Activated CD4-positive, alpha-beta T cell treated with anti-CD3 and anti-CD28 coated beads for 4 hours (primary cell): ENCODE results near the gene MGST3.
A peak's percentile ranks its signal among the peaks of the same experiment; 100 is the strongest.
"Not testable (repeated sequence)": the region's sequence is repeated elsewhere in the genome, so short reads cannot be mapped to it uniquely, and the experiment has no call there.

Source experiments
- DNase-seq, 2 donors: peaks; one replicate each; pipeline ENCODE4 v3.0.0-alpha.2; 2020

Gene MGST3

GRCh38 chr1:165630629-165631341, at the start of gene MGST3:
Gene MGST3, plus strand, starts transcription at chr1:165631234. Its CDS starts 18,614 bp downstream, at chr1:165649848.
- peak; percentile 95 for DNase-seq

DNA sequence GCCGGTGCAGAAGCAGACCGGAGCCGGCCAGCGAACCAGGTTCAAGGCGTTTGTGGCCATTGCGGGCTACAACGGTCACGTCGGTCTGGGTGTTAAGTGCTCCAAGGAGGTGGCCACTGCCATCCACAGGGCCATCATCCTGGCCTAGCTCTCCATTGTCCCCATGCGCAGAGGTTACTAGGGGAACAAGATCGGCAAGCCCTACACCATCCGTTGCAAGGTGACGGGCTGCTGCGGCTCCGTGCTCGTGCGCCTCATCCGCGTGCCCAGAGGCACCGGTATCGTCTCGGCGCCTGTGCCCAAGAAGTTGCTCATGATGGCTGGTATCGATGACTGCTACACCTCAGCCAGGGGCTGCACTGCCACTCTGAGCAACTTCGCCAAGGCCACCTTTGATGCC, 49.1 kb upstream of the MGST3 start:
- no peak for DNase-seq

DNA sequence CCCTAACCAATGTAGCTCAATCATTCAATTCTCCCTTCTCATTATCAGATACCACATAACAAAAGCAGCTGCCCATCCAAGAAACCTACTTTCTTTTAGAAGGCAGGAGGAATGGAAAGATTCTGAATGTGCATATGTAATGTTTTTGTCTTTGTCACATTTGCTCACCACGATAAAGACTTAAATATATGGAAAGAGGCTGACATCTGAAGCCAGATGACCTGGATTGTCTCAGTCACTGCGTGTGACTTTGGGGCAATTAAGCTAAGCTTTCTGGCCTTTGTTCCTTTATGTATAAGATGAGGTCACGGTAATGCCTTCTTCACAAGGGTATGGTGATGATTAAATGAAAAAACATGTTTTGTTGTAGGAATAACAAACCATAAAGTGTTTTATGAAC, 44.6 kb upstream of the MGST3 start:
- DNase-seq: no peak

- DNase-seq: not testable (repeated sequence)
Observed at GRCh38 chr1:165591391-165591790, 39.6 kb upstream of the MGST3 start.

DNA sequence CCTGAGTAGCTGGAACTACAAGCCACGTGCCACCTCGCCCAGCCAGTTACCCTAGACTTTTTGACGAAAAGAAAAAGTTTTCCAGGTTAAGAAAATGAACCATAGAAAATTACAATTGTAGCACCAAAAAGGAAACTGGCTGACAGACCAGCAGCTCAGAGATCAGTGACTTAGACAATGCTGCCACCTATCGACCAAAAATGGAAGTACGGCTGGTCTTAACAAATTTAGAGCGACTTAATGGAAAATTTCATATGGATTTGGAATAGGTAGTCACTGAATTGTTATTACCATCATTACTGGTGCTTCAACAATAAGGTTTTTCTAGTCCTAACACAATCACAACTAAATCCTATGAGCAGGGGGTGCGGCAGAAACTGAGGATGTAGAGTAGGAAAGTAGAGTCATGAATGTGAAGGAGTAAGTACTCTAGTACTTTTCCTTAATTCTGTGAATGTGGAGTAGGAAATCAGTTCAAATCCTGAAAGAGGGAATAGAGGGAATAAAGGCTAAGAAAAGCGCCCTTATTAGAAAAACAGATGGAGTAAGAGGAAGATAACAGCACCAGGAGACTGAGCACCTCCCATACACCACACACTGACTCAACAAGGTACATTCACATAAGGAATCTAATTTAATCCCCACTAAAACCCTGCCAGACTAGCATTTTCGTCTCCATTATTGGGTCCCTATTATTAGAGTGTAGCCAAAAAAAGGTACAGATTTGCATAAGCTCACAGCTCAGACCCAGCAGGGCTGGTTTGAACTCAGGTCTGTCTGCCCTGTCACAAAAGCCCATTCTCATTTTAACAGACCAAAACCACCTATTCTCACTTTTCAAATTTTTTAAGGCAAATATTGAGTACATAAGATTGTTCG, 37.9 kb upstream of the MGST3 start:
- peak; percentile 62 to 83 for DNase-seq

- DNase-seq: no peak
Observed at GRCh38 chr1:165595246-165595938, 35.6 kb upstream of the MGST3 start.

DNA sequence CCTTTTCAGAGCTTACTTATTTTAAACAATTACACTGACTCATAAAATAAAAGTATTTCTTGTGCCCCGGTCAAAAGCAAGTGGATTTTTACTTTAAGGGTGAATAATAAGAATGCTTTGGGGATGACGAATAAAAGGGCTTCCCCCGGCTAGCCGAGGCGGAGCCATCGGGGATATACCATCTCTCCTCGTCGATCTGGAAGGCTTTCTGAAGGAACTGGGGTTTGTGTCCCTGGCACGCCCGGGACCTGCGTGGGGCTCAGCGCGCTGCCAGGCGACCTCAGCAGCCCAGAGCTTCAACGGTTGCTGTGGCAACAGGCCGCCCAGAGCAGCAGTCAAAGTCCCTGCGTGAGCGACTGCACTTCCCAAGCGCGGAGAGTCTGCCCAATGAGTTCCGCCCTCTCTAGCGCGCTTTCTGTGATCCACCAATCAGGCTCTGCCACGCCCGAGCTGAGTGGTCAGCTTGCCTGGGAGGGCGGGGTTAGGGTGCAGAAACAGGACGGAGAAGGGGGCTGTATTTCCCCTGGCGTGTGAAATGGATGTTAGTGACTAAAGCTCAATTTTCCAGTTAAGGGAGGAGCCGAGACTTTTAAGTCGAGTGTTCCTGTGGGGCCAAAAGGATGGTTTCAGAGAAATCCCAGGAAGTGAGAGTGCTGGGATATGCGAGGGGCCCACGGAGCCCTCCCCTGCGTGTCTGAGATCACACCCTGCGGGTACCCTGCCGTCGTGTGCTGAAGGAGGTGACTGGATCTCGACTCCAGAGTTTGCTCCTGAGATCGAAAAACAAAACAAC, 33.0 kb upstream of the MGST3 start:
- peak; percentile 90 to 93 for DNase-seq

DNA sequence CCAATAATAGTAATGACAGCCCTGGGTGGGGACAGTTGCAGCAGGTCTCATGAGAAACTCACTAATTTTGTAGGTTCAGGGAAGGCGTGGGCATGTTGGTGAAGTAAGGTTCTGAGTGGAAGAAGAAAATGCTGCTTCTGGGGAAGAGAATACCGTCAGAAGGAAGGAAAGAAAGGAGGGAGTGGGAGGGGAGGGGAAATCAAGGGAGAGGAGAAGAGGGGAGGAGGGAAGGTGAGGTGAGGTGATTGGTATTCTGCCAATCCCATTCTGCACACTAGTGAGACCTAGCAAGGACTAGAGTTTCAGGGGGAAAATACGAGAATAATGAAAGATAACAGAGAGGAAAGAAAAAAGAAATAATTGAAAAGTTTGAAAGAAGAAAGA, 32.4 kb upstream of the MGST3 start:
- DNase-seq: no peak

GRCh38 chr1:165600793-165601192, 30.2 kb upstream of the MGST3 start:
- no peak for DNase-seq

GRCh38 chr1:165603810-165604209, 27.2 kb upstream of the MGST3 start:
- DNase-seq: no peak

GRCh38 chr1:165605246-165605645, 25.8 kb upstream of the MGST3 start:
- DNase-seq: no peak

DNA sequence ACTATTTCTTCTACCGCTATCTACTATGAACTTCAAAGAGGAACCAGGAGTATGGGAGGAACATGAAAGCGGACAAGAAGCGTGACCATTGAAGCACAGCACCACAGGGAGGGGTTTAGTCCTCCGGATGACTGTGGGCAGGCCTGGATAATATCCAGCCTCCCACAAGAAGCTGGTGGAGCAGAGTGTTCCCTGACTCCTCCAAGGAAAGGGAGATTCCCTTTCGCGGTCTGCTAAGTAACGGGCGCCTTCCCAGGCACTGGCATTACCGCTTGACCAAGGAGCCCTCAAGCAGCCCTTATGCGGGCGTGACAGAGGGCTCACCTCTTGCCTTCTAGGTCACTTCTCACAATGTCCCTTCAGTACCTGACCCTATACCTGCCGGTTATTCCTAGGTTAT, 24.4 kb upstream of the MGST3 start:
- DNase-seq: not testable (repeated sequence)

DNA sequence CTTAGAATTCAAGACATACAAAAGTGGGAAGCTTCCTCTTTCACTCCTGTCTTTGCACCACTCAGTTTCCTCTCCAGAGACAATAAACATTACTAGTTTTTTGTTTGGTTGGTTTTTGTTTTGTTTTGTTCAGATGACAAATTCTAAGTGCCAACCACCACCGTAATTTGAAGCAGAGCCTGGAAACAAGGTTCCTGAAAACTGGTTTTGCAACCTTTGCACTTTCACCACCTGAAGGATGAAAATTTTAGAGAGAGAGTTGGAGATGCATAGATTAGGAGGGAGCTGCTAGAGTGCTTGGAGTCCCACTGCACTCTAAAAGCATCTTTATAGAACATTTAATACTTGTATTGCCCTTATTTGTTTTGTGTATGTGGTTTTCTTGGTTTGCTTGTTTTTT, 20.2 kb upstream of the MGST3 start:
- no peak for DNase-seq

DNA sequence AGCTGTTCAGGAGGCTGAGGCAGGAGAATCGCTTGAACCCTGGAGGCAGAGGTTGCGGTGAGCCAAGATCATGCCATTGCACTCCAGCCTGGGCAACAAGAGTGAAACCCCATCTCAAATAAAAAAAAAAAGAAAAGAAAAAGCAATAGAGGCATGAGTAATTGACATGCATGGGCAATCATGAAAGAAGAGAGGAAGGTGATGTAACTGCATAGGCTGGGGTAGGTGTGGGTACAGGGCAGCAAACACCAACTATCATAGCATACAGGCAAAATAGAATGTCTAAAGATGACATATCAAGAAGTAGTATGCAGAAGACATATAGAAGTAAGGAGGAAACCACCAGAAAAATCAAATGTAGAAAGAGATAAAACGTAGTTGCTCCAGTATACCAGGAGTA, 19.0 kb upstream of the MGST3 start:
- no peak for DNase-seq

DNA sequence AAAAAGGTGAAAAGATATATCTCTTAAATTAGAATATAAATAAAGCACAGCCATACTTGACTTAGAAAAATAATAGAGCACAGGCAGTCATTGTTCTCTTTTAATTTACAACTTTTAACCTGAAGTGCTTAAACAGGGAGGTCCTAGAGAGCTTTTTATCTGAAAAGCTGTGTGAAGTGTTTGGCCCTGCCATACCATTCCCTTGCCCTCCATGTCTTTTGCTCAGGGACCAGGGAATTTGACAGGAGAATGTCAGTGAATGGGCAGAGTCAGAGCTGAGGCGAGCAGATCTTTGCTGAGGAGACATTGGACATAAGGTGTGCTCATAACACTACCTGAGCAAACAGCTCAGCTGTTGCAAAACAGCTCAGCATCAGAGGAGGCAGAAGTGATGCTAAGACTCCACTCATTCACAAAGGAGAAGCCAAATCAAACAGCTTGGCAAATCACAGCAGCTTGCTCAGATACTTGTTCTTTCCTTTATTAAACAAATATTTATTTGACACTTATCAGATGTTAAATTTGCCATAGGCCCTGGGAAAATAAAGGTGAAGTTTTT, 14.9 kb upstream of the MGST3 start:
- no peak for DNase-seq

DNA sequence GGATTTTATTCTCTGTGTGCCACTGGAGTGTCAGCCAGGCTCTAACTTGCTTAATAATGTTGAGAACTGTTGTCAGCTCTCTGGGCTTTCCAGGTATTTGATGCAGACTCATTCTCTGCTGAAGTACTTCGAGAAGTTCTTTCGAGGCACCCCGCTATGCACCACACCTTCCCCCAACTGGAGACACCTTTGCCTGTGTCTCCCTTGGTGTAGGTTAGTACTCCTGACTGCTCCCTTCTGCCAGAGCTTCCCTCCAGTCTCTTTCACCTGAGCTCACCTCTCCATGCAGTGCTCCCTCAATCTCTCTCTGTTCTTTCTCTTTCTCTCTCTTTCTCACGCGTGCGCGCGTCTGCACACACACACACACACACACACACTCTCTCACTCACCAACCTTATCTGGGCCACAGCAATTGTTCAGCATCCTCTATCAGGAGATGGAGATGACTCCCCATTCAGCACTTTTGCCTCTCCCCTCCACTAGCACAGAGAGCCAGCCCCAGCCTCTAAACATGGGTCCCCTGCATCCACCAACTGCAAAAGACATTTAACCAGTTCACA, 14.0 kb upstream of the MGST3 start:
- DNase-seq: no peak

DNA sequence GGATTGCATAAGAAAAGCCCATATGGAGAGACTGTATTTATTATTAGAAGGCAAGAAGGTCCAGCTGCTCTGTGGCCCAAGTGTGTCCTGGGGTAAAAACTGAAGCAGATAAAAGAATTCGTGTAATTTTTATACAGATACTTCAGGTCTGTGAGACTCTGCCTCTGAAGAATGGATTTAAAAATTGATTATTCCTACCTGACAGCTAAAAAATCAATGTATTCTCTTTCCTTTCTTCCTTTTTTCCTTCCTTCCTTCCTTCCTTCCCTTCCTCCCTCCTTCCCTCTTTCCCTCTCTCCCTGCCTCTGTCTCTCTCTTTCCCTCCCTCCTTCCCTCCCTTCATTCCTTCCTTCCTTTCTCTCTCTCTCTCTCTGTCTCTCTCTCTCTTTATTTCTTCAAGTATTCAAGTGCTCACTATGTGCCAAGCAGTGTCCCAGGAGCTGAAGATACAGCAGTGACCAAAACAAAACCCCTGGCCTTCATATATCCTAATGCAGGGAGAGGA, 11.3 kb upstream of the MGST3 start:
- DNase-seq: no peak

GRCh38 chr1:165623624-165624023, 7.4 kb upstream of the MGST3 start:
- DNase-seq: no peak

- no peak for DNase-seq
Observed at GRCh38 chr1:165624441-165624840, 6.6 kb upstream of the MGST3 start.

GRCh38 chr1:165628147-165628822, 2.7 kb upstream of the MGST3 start:
- no peak for DNase-seq

- no peak for DNase-seq
Observed at GRCh38 chr1:165629151-165629550, 1.9 kb upstream of the MGST3 start.
